Esophagus squamous epithelium (tissue), 4 donors: ENCODE results near the gene COPS8.

ENCODE experiments used
- CTCF ChIP-seq, 6 experiments: fragments of 450-650 bp in 4 of 6; fragments of 200-600 bp in 2 of 6; sonication (generic) in 2 of 6; IDR thresholded peaks; one replicate each; pipeline ENCODE4 v1.5.1; 2016 to 2019; ENCODE audit warnings: antibody characterized with exemption in 6 of 6, mild to moderate bottlenecking in 4 of 6, moderate library complexity in 4 of 6
- POLR2A ChIP-seq, 4 donors: fragments of 450-650 bp; IDR thresholded peaks; one replicate each; pipeline ENCODE4 v1.6.1; 2017; ENCODE audit warnings: antibody characterized with exemption in 4 of 4, mild to moderate bottlenecking in 4 of 4, moderate library complexity in 3 of 4

- peak in 5 of 6 experiments; percentile 62 to 76 (median 64) for TF ChIP-seq CTCF (IDR thresholded peaks at IDR 0.05)
- TF ChIP-seq POLR2A (IDR thresholded peaks at IDR 0.05) = no peak
These were observed 36.6 kb downstream of the COPS8 start for GRCh38 chr2:237122214-237122666.
